GM12878 (cell line): Measurements from ENCODE around the gene DNAJA2. TPM values are rescaled to one million over a fixed set of nuclear protein-coding genes. Genes with fewer than 3 reads are reported as not detected.

ENCODE experiments used
- ATAC-seq: fragments of 200-7000 bp; cut with Tn5 transposase; 3 replicates; pipeline ENCODE4 v1.9.1; 2020; ENCODE audit warnings: mild to moderate bottlenecking, moderate library complexity
- BruUV-seq: library from RNA; stranded (reverse); fragments of 400-500 nt; replicated peaks from 2 replicates; lab custom pipeline; 2021; lab: Mats Ljungman, UMichigan
- CTCF ChIA-PET: fragments of 300-600 bp; sonication (Branson Sonifier 250); formaldehyde crosslinking; extraction: SDS; loops from one replicate; lab custom pipeline; 2021; ENCODE audit warnings: inconsistent platforms; lab: Yijun Ruan, JAX
- POLR2A ChIA-PET: fragments of 350-600 bp; formaldehyde crosslinking; extraction: SDS; loops from one replicate; lab custom pipeline; 2021; ENCODE audit warnings: inconsistent platforms; lab: Charles Lee
- RAD21 ChIA-PET: fragments of 300-600 bp; sonication (Branson Sonifier 250); formaldehyde crosslinking; loops from one replicate; lab custom pipeline; 2023; ENCODE audit warnings: antibody characterized with exemption; ENCODE audit not compliant: unreplicated experiment; lab: Charles Lee
- SMC1A ChIA-PET: fragments of 300-600 bp; sonication (Branson Sonifier 250); formaldehyde crosslinking; loops from one replicate; lab custom pipeline; 2023; ENCODE audit not compliant: unreplicated experiment, uncharacterized antibody; lab: Charles Lee
- DNase-seq: peaks from one replicate; pipeline ENCODE4 v3.0.0-alpha.2; 2011; ENCODE audit warnings: low read depth, low spot score
- FAIRE-seq: peaks from 3 replicates; lab custom pipeline; 2011; peaks lifted over from hg19 to GRCh38; lab: Jason Lieb, UNC
- H2AFZ ChIP-seq: 2 replicates; pipeline ENCODE4 v1.6.0; 2011; ENCODE audit warnings: low read depth, low read length, control low read depth; ENCODE audit not compliant: control insufficient read depth
- H3K27ac ChIP-seq: 2 replicates; pipeline ENCODE4 v1.5.1; 2011; ENCODE audit warnings: control low read depth; ENCODE audit not compliant: control insufficient read depth, insufficient read depth
- H3K27me3 ChIP-seq, 2 experiments: replicated peaks in 1 of 2; 2 replicates each; pipeline versions ENCODE4 v1.6.0 to v1.6.1; 2011; ENCODE audit warnings: low read length in 1 of 2; ENCODE audit not compliant: control insufficient read depth in 2 of 2, insufficient read depth in 2 of 2
- H3K36me3 ChIP-seq, 2 experiments: 2 replicates each; pipeline ENCODE4 v1.5.1; 2011; ENCODE audit warnings: low read length in 1 of 2; ENCODE audit not compliant: control insufficient read depth in 2 of 2, insufficient read depth in 2 of 2
- H3K4me1 ChIP-seq: 2 replicates; pipeline ENCODE4 v1.6.1; 2011; ENCODE audit warnings: mild to moderate bottlenecking, low read length, moderate library complexity, mixed read lengths; ENCODE audit not compliant: control insufficient read depth, insufficient read depth
- H3K4me2 ChIP-seq: 2 replicates; pipeline ENCODE4 v1.6.0; 2011; ENCODE audit warnings: control low read depth; ENCODE audit not compliant: control insufficient read depth, insufficient read depth
- H3K4me3 ChIP-seq: fragments of 200-600 bp; sonication (generic); 2 replicates; pipeline ENCODE4 v1.5.1; 2016
- H3K79me2 ChIP-seq: 2 replicates; pipeline ENCODE4 v1.6.0; 2011; ENCODE audit warnings: low read length; ENCODE audit not compliant: control insufficient read depth, insufficient read depth
- H3K9ac ChIP-seq: 2 replicates; pipeline ENCODE4 v1.8.0; 2011; ENCODE audit warnings: low read length, control low read depth, mixed read lengths; ENCODE audit not compliant: control insufficient read depth, insufficient read depth
- H3K9me3 ChIP-seq: replicated peaks from 3 replicates; pipeline ENCODE4 v1.5.1; 2011; ENCODE audit warnings: mild to moderate bottlenecking, low read length; ENCODE audit not compliant: control insufficient read depth, insufficient read depth
- H4K20me1 ChIP-seq: 2 replicates; pipeline ENCODE4 v1.6.0; 2011; ENCODE audit not compliant: control insufficient read depth, insufficient read depth
- CREB1 ChIP-seq: IDR thresholded peaks from 2 replicates; pipeline ENCODE4 v1.6.1; 2012; ENCODE audit warnings: low read depth, mild to moderate bottlenecking, inconsistent platforms
- RFX5 ChIP-seq: IDR thresholded peaks from 2 replicates; pipeline ENCODE4 v1.6.1; 2011; ENCODE audit warnings: low read depth, low read length, improper control_type of control experiment
- ZBED1 ChIP-seq: IDR thresholded peaks from 2 replicates; pipeline ENCODE4 v1.6.1; 2016; ENCODE audit warnings: borderline replicate concordance
- WGBS: methylation state at CpG from one replicate; pipeline ENCODE4 v1.1.6; 2016; ENCODE audit warnings: low lambda C conversion rate; ENCODE audit not compliant: insufficient replicate concordance, insufficient coverage; ENCODE audit errors: missing lambda C conversion rate; 5-methylcytosine and 5-hydroxymethylcytosine counted together
- in situ Hi-C: fragments of 300-500 bp; cut with MboI; formaldehyde crosslinking; loops from 9 replicates; pipeline ENCODE4 v1.14.3; 2018; ENCODE audit warnings: mixed read lengths
- intact Hi-C: fragments of 100-400 bp; cut with micrococcal nuclease; formaldehyde crosslinking; loops from one replicate; pipeline ENCODE4 v1.14.2; 2022; ENCODE audit not compliant: unreplicated experiment
- polyA plus RNA-seq, 11 experiments: library from polyadenylated mRNA; depleted of rRNA in 4 of 11; unstranded in 6 of 11; stranded (reverse) in 5 of 11; fragments of >200 nt; fragmentation: Nextera tagmentation in 4 of 11; fragmentation: Illumina TruSeq in 1 of 11; extraction: Ambion mirVana in 4 of 11; extraction: Trizol in 1 of 11; gene quantifications; 1 replicate in 1 of 11; 2 replicates in 10 of 11; pipeline versions ENCODE4 v1.2.1 to v1.2.3, GENCODE V29; 2011 to 2016; ENCODE audit warnings: inconsistent platforms in 2 of 11, missing spikeins in 2 of 11, low read depth in 1 of 11
- total RNA-seq, 4 experiments: library from RNA; depleted of rRNA in 3 of 4; stranded (reverse); fragments of >200 nt in 3 of 4; fragmentation: Illumina TruSeq in 1 of 4; extraction: Trizol in 1 of 4; gene quantifications; 2 replicates each; pipeline versions ENCODE4 v1.2.1 to v1.2.3, GENCODE V29; 2013 to 2021
- TF ChIP-seq, protein P1 (sequence below): fragments of 450-650 bp; conservative IDR thresholded peaks from 2 replicates; pipeline ENCODE4 v1.6.1; 2017; ENCODE audit warnings: mild to moderate bottlenecking, moderate library complexity
- TF ChIP-seq, protein P2 (sequence below): IDR thresholded peaks from 2 replicates; pipeline ENCODE4 v1.6.1; 2011; ENCODE audit warnings: borderline replicate concordance, low read depth, mild to moderate bottlenecking, moderate library complexity, mixed read lengths, low read length; ENCODE audit not compliant: insufficient read depth; ENCODE audit errors: extremely low read length
- TF ChIP-seq, protein P3 (sequence below): fragments of 450-650 bp; IDR thresholded peaks from 2 replicates; pipeline ENCODE4 v1.6.1; 2016; ENCODE audit warnings: mild to moderate bottlenecking

The DNAJA2 gene
- total and polyA plus RNA-seq, 10 of the 15 experiments (the other 5 are each of a cell fraction or from before 2014, with no cell fraction given): 26.2 to 96.4 (median 58.1) TPM

DNA sequence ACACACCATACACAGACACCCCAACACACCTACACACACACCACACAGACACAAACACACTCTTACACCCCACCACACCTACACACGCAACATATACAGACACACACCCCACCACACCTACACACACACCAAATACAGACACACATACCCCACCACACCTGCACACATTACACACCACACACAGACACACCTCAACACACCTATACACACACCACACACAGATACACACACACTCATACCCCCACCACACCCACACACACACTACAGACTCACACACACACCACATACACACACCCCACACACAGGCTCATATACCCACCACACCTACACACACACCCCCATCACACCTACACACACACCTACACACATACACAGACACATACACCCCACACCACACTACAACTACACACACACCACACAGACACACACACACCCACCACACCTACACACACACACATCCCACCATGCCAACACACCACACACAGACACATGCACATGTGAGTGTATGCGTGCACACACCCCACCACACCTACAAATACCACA is 57.9 kb downstream of the DNAJA2 start (continued):
- TF ChIP-seq, protein P1, sequence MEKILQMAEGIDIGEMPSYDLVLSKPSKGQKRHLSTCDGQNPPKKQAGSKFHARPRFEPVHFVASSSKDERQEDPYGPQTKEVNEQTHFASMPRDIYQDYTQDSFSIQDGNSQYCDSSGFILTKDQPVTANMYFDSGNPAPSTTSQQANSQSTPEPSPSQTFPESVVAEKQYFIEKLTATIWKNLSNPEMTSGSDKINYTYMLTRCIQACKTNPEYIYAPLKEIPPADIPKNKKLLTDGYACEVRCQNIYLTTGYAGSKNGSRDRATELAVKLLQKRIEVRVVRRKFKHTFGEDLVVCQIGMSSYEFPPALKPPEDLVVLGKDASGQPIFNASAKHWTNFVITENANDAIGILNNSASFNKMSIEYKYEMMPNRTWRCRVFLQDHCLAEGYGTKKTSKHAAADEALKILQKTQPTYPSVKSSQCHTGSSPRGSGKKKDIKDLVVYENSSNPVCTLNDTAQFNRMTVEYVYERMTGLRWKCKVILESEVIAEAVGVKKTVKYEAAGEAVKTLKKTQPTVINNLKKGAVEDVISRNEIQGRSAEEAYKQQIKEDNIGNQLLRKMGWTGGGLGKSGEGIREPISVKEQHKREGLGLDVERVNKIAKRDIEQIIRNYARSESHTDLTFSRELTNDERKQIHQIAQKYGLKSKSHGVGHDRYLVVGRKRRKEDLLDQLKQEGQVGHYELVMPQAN: no peak

DNA sequence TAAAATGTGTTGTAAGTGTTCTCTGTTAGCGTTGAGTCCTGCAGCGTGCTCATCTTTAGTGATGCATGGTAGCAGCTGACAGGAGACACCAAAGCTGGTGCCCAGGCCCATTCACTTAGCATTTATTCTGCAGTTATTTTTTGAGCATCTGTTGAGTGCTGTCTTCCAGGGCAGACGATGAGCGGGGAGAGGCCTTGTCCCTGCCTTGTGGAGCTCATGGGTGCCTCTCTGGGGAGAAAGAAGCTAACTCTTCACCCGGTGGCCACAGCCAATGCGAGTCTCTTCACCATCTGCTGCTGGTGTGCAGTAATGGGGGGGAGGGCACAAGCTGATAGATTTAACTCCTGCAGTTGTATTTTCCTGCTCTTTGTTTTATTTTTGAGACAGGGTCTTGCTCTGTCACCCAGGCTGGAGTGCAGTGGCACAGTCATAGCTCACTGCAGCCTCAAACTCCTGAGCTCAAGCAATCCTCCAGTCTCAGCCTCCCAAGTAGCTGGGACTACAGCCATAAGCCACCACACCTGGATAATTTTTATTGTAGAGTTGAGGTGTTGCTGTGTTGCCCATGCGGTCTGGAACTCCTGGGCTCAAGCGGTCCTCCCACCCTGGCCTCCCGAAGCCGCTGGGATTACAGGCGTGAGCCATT is 58.8 kb downstream of the DNAJA2 start:
- FAIRE-seq (no peak), ATAC-seq (no peak), DNase-seq (no peak)
- RAD21 ChIA-PET: interaction anchor here (1.3 kb wide), 1 partner anchor 61 kb away, joined by 6 read pairs; no protein-coding TSS in a partner anchor
- no peak overlapping the region for H3K4me2 ChIP-seq
- H3K36me3 ChIP-seq: peaks cover 0 to 3% of the 10 kb centered on the region in 2 experiments; a peak in 2 of 4 replicates
- WGBS: 85% methylated on average over 11 of the region's 11 CpGs
- H3K4me1 ChIP-seq: peaks cover 33% of the 10 kb centered on the region
- intact Hi-C loops (no loop called here), in situ Hi-C loops (no loop called here)
- TF ChIP-seq, protein P2, sequence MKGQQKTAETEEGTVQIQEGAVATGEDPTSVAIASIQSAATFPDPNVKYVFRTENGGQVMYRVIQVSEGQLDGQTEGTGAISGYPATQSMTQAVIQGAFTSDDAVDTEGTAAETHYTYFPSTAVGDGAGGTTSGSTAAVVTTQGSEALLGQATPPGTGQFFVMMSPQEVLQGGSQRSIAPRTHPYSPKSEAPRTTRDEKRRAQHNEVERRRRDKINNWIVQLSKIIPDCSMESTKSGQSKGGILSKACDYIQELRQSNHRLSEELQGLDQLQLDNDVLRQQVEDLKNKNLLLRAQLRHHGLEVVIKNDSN: no peak
- no peak for TF ChIP-seq ZBED1
- TF ChIP-seq CREB1: no peak
- TF ChIP-seq, protein P3, sequence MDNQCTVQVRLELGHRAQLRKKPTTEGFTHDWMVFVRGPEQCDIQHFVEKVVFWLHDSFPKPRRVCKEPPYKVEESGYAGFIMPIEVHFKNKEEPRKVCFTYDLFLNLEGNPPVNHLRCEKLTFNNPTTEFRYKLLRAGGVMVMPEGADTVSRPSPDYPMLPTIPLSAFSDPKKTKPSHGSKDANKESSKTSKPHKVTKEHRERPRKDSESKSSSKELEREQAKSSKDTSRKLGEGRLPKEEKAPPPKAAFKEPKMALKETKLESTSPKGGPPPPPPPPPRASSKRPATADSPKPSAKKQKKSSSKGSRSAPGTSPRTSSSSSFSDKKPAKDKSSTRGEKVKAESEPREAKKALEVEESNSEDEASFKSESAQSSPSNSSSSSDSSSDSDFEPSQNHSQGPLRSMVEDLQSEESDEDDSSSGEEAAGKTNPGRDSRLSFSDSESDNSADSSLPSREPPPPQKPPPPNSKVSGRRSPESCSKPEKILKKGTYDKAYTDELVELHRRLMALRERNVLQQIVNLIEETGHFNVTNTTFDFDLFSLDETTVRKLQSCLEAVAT: no peak
- TF ChIP-seq RFX5: no peak
- H3K27me3 ChIP-seq: no peaks in the 10 kb centered on the region
- BruUV-seq: no TSS peak
- POLR2A ChIA-PET: interaction anchor here (0.6 kb wide), 1 partner anchor 72 kb away, joined by 3 read pairs; no protein-coding TSS in a partner anchor
- H3K9me3 ChIP-seq: no peaks in the 10 kb centered on the region
- H3K9ac ChIP-seq: no peak overlapping the region
- no peaks in the 10 kb centered on the region for H3K79me2 ChIP-seq
- H2AFZ ChIP-seq: no peak overlapping the region
- SMC1A ChIA-PET: interaction anchor here (1.4 to 7.9 kb wide), 3 partner anchors 61 to 240 kb away, joined by 3 to 45 read pairs (median 13); no protein-coding TSS in a partner anchor
- no peak overlapping the region for H3K27ac ChIP-seq
- CTCF ChIA-PET: interaction anchor here (0.8 to 12.5 kb wide), 5 partner anchors 13 to 241 kb away, joined by 3 to 217 read pairs (median 6); no protein-coding TSS in a partner anchor
- no peaks in the 10 kb centered on the region for H4K20me1 ChIP-seq
- no peak overlapping the region for H3K4me3 ChIP-seq
